ENCODE results near the gene METTL25. TPM values are rescaled to one million over a fixed set of nuclear protein-coding genes. Genes with fewer than 3 reads are reported as not detected.

The METTL25 gene
- total and polyA plus RNA-seq, 2 of the 8 experiments (the other 6 are each of a cell fraction or from before 2014, with no cell fraction given), result 2.4 to 8.3 TPM

- CTCF ChIA-PET (ENCODE audit: partially characterized antibody), result interaction anchor here (0.8 kb wide), 1 partner anchor 127 kb away, joined by 3 read pairs; no protein-coding TSS in a partner anchor
- Histone ChIP-seq H3K36me3 (ENCODE audit: control insufficient read depth in 2 of 4, insufficient read depth in 4 of 4, low read length in 3 of 4) (no peaks in the 10 kb centered on the region; a peak in 1 of 8 replicates), H2BK20ac (ENCODE audit: low read length) (no peak overlapping the region), H3K23me2 (ENCODE audit: low read depth, low read length) (no peaks in the 10 kb centered on the region), H3K4me3 (ENCODE audit: extremely low read depth in 1 of 4, insufficient read depth in 2 of 4, low read depth in 3 of 4, low read length in 4 of 4) (no peak overlapping the region), H2BK12ac (ENCODE audit: low read depth, low read length) (no peak overlapping the region), H3K4ac (replicated peaks; ENCODE audit: insufficient read length, low read depth, low read length) (no peak overlapping the region), H3K79me1 (ENCODE audit: low read depth, low read length) (no peaks in the 10 kb centered on the region), H3K23ac (ENCODE audit: insufficient read length) (no peak overlapping the region), H2BK15ac (ENCODE audit: low read length) (no peak overlapping the region), H3K18ac (ENCODE audit: extremely low read depth, low read length) (no peak overlapping the region), H4K5ac (ENCODE audit: insufficient read length, low read depth, low read length) (no peak overlapping the region), H4K91ac (replicated peaks; ENCODE audit: insufficient read length, low read length) (no peak overlapping the region), H2AFZ (ENCODE audit: low read length) (no peak overlapping the region), H2BK120ac (replicated peaks; ENCODE audit: low read depth, low read length) (no peak overlapping the region), H3K4me2 (ENCODE audit: insufficient read depth in 1 of 2, low read depth in 2 of 2, low read length in 2 of 2) (no peak overlapping the region), H2AK5ac (ENCODE audit: low read depth, low read length) (no peak overlapping the region), H3K79me2 (ENCODE audit: control insufficient read depth in 1 of 2, insufficient read depth in 2 of 2, low read length in 2 of 2) (no peaks in the 10 kb centered on the region), H3K14ac (ENCODE audit: insufficient read length) (no peak overlapping the region), H3K27ac (ENCODE audit: low read depth, low read length) (no peak overlapping the region), H3K4me1 (replicated peaks in 1 of 4; ENCODE audit: control insufficient read depth in 3 of 4, insufficient read depth in 4 of 4, low read length in 3 of 4) (no peaks in the 10 kb centered on the region), H3K27me3 (replicated peaks in 1 of 4; ENCODE audit: control insufficient read depth in 3 of 4, extremely low read depth in 1 of 4, insufficient read depth in 3 of 4, low read length in 3 of 4) (peaks cover 0 to 1% (median 0%) of the 10 kb centered on the region in 4 experiments; a peak in 1 of 7 replicates), H4K20me1 (replicated peaks in 1 of 2; ENCODE audit: control insufficient read depth in 1 of 2, insufficient read depth in 2 of 2, low read length in 2 of 2) (no peaks in the 10 kb centered on the region), H3K56ac (replicated peaks; ENCODE audit: insufficient read length, low read depth, low read length) (no peak overlapping the region), H3K9ac (replicated peaks in 1 of 4; ENCODE audit: extremely low read depth in 1 of 4, low read depth in 3 of 4, low read length in 3 of 4) (no peak overlapping the region), H2BK5ac (ENCODE audit: low read depth, low read length) (no peak overlapping the region), H4K8ac (ENCODE audit: extremely low read depth, insufficient read depth, low read length) (no peak overlapping the region), H3K9me3 (ENCODE audit: insufficient read depth in 2 of 2, low read depth in 1 of 2, low read length in 1 of 2) (no peaks in the 10 kb centered on the region)
- no peak for DNase-seq (ENCODE audit: low read depth in 1 of 2, low spot score in 2 of 2)
- no peak for FAIRE-seq
- POLR2A ChIA-PET (ENCODE audit: partially characterized antibody), result no interaction called here
- TF ChIP-seq FOSL1 (IDR thresholded peaks at IDR 0.05; ENCODE audit: insufficient read depth, low read depth, low read length) (no peak), TEAD4 (IDR thresholded peaks at IDR 0.05; ENCODE audit: low read depth, low read length) (no peak), SIRT6 (IDR thresholded peaks at IDR 0.05; ENCODE audit: low read length) (no peak), TAF1 (IDR thresholded peaks at IDR 0.05; ENCODE audit: low read depth, low read length) (no peak), GTF2F1 (IDR thresholded peaks at IDR 0.05; ENCODE audit: borderline replicate concordance, low read depth, low read length) (no peak), RNF2 (IDR thresholded peaks at IDR 0.05; ENCODE audit: borderline replicate concordance, low read depth, low read length, missing control alignments, poor library complexity, severe bottlenecking) (no peak), EZH2 (IDR thresholded peaks at IDR 0.05; ENCODE audit: low read depth, low read length, severe bottlenecking) (no peak), RAD21 (IDR thresholded peaks at IDR 0.05 in 1 of 2, conservative IDR thresholded peaks at IDR 0.05 in 1 of 2; ENCODE audit: low read depth in 2 of 2, low read length in 2 of 2) (no peak), SIX5 (IDR thresholded peaks at IDR 0.05; ENCODE audit: low read depth, low read length) (no peak), JUND (IDR thresholded peaks at IDR 0.05; ENCODE audit: low read length) (no peak), TAF7 (optimal IDR thresholded peaks at IDR 0.05; ENCODE audit: borderline replicate concordance, low read depth, low read length) (no peak), TCF12 (IDR thresholded peaks at IDR 0.05; ENCODE audit: low read depth, low read length) (no peak)
- TF ChIP-seq, protein P1, sequence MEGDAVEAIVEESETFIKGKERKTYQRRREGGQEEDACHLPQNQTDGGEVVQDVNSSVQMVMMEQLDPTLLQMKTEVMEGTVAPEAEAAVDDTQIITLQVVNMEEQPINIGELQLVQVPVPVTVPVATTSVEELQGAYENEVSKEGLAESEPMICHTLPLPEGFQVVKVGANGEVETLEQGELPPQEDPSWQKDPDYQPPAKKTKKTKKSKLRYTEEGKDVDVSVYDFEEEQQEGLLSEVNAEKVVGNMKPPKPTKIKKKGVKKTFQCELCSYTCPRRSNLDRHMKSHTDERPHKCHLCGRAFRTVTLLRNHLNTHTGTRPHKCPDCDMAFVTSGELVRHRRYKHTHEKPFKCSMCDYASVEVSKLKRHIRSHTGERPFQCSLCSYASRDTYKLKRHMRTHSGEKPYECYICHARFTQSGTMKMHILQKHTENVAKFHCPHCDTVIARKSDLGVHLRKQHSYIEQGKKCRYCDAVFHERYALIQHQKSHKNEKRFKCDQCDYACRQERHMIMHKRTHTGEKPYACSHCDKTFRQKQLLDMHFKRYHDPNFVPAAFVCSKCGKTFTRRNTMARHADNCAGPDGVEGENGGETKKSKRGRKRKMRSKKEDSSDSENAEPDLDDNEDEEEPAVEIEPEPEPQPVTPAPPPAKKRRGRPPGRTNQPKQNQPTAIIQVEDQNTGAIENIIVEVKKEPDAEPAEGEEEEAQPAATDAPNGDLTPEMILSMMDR (IDR thresholded peaks at IDR 0.05; ENCODE audit: control extremely low read depth in 1 of 3, insufficient read depth in 1 of 3, low read depth in 1 of 3, low read length in 3 of 3), result no peak
Measured at GRCh38 chr12:82398879-82399278, 40.5 kb downstream of the METTL25 start.
